Testis (tissue), 3 donors: Measurements from ENCODE around the gene TDRD9. TPM values are rescaled to one million over a fixed set of nuclear protein-coding genes. Genes with fewer than 3 reads are reported as not detected.

Experiments
- DNase-seq: peaks from one replicate; pipeline ENCODE4 v3.0.0-alpha.2; 2019
- H3K27ac ChIP-seq, 2 donors: fragments of 200-600 bp; sonication (generic); one replicate each; pipeline ENCODE4 v1.5.1; 2019
- H3K27me3 ChIP-seq: fragments of 200-600 bp; sonication (generic); one replicate; pipeline ENCODE4 v1.5.1; 2019
- H3K36me3 ChIP-seq: fragments of 200-600 bp; sonication (generic); one replicate; pipeline ENCODE4 v1.5.1; 2017; ENCODE audit warnings: low read depth; ENCODE audit errors: missing control alignments
- H3K4me1 ChIP-seq: fragments of 200-600 bp; sonication (generic); one replicate; pipeline ENCODE4 v1.5.1; 2019
- H3K4me3 ChIP-seq, 2 donors: fragments of 200-600 bp; sonication (generic); one replicate each; pipeline ENCODE4 v1.5.1; 2017 to 2019
- H3K9me3 ChIP-seq: fragments of 200-600 bp; sonication (generic); one replicate; pipeline ENCODE4 v1.5.1; 2017
- CTCF ChIP-seq, 3 experiments: fragments of 450-650 bp in 2 of 3; fragments of 200-600 bp in 1 of 3; sonication (generic) in 1 of 3; IDR thresholded peaks; one replicate each; pipeline ENCODE4 v1.5.1; 2016 to 2019; ENCODE audit warnings: antibody characterized with exemption in 3 of 3, mild to moderate bottlenecking in 2 of 3, moderate library complexity in 1 of 3
- POLR2A ChIP-seq: fragments of 450-650 bp; IDR thresholded peaks from one replicate; pipeline ENCODE4 v1.6.1; 2017; ENCODE audit warnings: antibody characterized with exemption, mild to moderate bottlenecking, moderate library complexity
- WGBS, 2 donors: methylation state at CpG; one replicate each; pipeline ENCODE4 v1.1.5; 2018; 5-methylcytosine and 5-hydroxymethylcytosine counted together
- intact Hi-C: fragments of 100-400 bp; cut with DNase I; formaldehyde crosslinking; loops from one replicate; pipeline ENCODE4 v1.15.1; 2023; ENCODE audit warnings: low total_unique reads
- polyA plus RNA-seq: library from polyadenylated mRNA; stranded (reverse); fragments of 350-450 nt; fragmentation: Illumina TruSeq; extraction: RNeasy Lipid Tissue Mini Kit (QIAGEN cat#74804); gene quantifications from one replicate; pipeline ENCODE4 v1.2.3, GENCODE V29; 2014; ENCODE audit warnings: low read depth, low replicate concordance; ENCODE audit not compliant: insufficient read depth
- total RNA-seq, 2 donors: library from RNA; depleted of rRNA; stranded (reverse); fragments of >200 nt; gene quantifications; one replicate each; pipeline ENCODE4 v1.2.3, GENCODE V29; 2016

TDRD9 gene
- total and polyA plus RNA-seq, 3 donors from 2014 or later: 41.8 to 72.8 (median 68.5) TPM

- H3K27me3 ChIP-seq: no peaks in the 10 kb centered on the region
- TF ChIP-seq POLR2A: no peak
- no peak for TF ChIP-seq CTCF (IDR thresholded peaks at IDR 0.05)
- intact Hi-C loops: no loop called here
- H3K27ac ChIP-seq: no peak overlapping the region
- DNase-seq: no peak
- no peaks in the 10 kb centered on the region for H3K9me3 ChIP-seq
- no peak overlapping the region for H3K4me3 ChIP-seq
- WGBS, 2 donors: 76 to 77% methylated on average over 12 to 26 of the region's 26 CpGs
- no peaks in the 10 kb centered on the region for H3K4me1 ChIP-seq
- H3K36me3 ChIP-seq: no peaks in the 10 kb centered on the region
Observed at GRCh38 chr14:104091061-104091926, 163.0 kb downstream of the TDRD9 start.

- no peaks in the 10 kb centered on the region for H3K36me3 ChIP-seq
- H3K9me3 ChIP-seq: no peaks in the 10 kb centered on the region
- intact Hi-C loops: no loop called here
- no peaks in the 10 kb centered on the region for H3K4me1 ChIP-seq
- no peak overlapping the region for H3K4me3 ChIP-seq
- WGBS, 2 donors: 77 to 90% methylated on average over 13 to 23 of the region's 23 CpGs
- H3K27ac ChIP-seq: no peak overlapping the region
- no peak for TF ChIP-seq POLR2A
- TF ChIP-seq CTCF (IDR thresholded peaks at IDR 0.05): no peak
- H3K27me3 ChIP-seq: no peaks in the 10 kb centered on the region
- DNase-seq: no peak
Observed at GRCh38 chr14:104091927-104092771, 163.9 kb downstream of the TDRD9 start.

GRCh38 chr14:104092931-104093365, 164.7 kb downstream of the TDRD9 start:
- Histone ChIP-seq H3K36me3 (no peaks in the 10 kb centered on the region), H3K27me3 (no peaks in the 10 kb centered on the region), H3K4me1 (no peaks in the 10 kb centered on the region), H3K27ac (no peak overlapping the region), H3K4me3 (no peak overlapping the region), H3K9me3 (no peaks in the 10 kb centered on the region)
- intact Hi-C loops: no loop called here
- WGBS, 2 donors: 68 to 74% methylated on average over 3 to 11 of the region's 11 CpGs
- no peak for DNase-seq
- TF ChIP-seq POLR2A (no peak), CTCF (IDR thresholded peaks at IDR 0.05) (no peak)

GRCh38 chr14:104093366-104094055, 165.3 kb downstream of the TDRD9 start:
- TF ChIP-seq POLR2A: no peak
- no peak for TF ChIP-seq CTCF (IDR thresholded peaks at IDR 0.05)
- WGBS, 2 donors: 49 to 73% methylated on average over 18 of the region's 18 CpGs
- H3K27ac ChIP-seq: no peak overlapping the region
- intact Hi-C loops: no loop called here
- no peak overlapping the region for H3K4me3 ChIP-seq
- no peak for DNase-seq
- H3K4me1 ChIP-seq: no peaks in the 10 kb centered on the region
- H3K36me3 ChIP-seq: no peaks in the 10 kb centered on the region
- no peaks in the 10 kb centered on the region for H3K27me3 ChIP-seq
- H3K9me3 ChIP-seq: no peaks in the 10 kb centered on the region
